HG02763 (cell line): ENCODE results near the gene TRAPPC8.
"Not testable (repeated sequence)": the region's sequence is repeated elsewhere in the genome, so short reads cannot be mapped to it uniquely, and the experiment has no call there.

Experiments
- ATAC-seq: cut with Tn5 transposase; IDR thresholded peaks from one replicate; pipeline ENCODE4 v1.9.1; 2021; ENCODE audit warnings: mild to moderate bottlenecking, moderate library complexity; ENCODE audit not compliant: unreplicated experiment

TRAPPC8 gene

GRCh38 chr18:31942999-31943877 is at the start of gene TRAPPC8:
Gene TRAPPC8 (minus strand): TSS chr18:31943128. CDS start chr18:31942764, 364 bp downstream.
- ATAC-seq, result peak; percentile 88

- peak; percentile 99 for ATAC-seq
Observed at GRCh38 chr18:31990823-31991222, 47.9 kb upstream of the TRAPPC8 start.

- ATAC-seq, result no peak
Observed at GRCh38 chr18:31983976-31984375, 41.0 kb upstream of the TRAPPC8 start.

- no peak for ATAC-seq
Observed at GRCh38 chr18:31983020-31983419, 40.1 kb upstream of the TRAPPC8 start.

- ATAC-seq, result no peak
Observed at GRCh38 chr18:31980863-31981262, 37.9 kb upstream of the TRAPPC8 start.

- no peak for ATAC-seq
Observed at GRCh38 chr18:31979714-31980113, 36.8 kb upstream of the TRAPPC8 start.

GRCh38 chr18:31978616-31979015 is 35.7 kb upstream of the TRAPPC8 start:
- ATAC-seq, result no peak

GRCh38 chr18:31977270-31977872 is 34.4 kb upstream of the TRAPPC8 start:
- ATAC-seq, result no peak

GRCh38 chr18:31976242-31976641 is 33.3 kb upstream of the TRAPPC8 start:
- no peak for ATAC-seq

GRCh38 chr18:31973929-31974546 is 31.1 kb upstream of the TRAPPC8 start:
- no peak for ATAC-seq

- ATAC-seq, result no peak
Observed at GRCh38 chr18:31970617-31971016, 27.7 kb upstream of the TRAPPC8 start.

- ATAC-seq, result no peak
Observed at GRCh38 chr18:31965316-31965970, 22.5 kb upstream of the TRAPPC8 start.

- no peak for ATAC-seq
Observed at GRCh38 chr18:31957728-31958127, 14.8 kb upstream of the TRAPPC8 start.

GRCh38 chr18:31954349-31954748 is 11.4 kb upstream of the TRAPPC8 start:
- no peak for ATAC-seq

- ATAC-seq, result not testable (repeated sequence)
Observed at GRCh38 chr18:31953699-31954098, 10.8 kb upstream of the TRAPPC8 start.

GRCh38 chr18:31952223-31952622 is 9.3 kb upstream of the TRAPPC8 start:
- ATAC-seq, result no peak

- ATAC-seq, result no peak
Observed at GRCh38 chr18:31950583-31950982, 7.7 kb upstream of the TRAPPC8 start.

- not testable (repeated sequence) for ATAC-seq
Observed at GRCh38 chr18:31948349-31948748, 5.4 kb upstream of the TRAPPC8 start.

- ATAC-seq, result no peak
Observed at GRCh38 chr18:31946305-31947046, 3.5 kb upstream of the TRAPPC8 start.
